BJ (cell line): ENCODE results near the gene HTT. TPM values are rescaled to one million over a fixed set of nuclear protein-coding genes. Genes with fewer than 3 reads are reported as not detected.

ENCODE experiments used
- CTCF ChIA-PET: fragments of 350-600 bp; formaldehyde crosslinking; extraction: SDS; loops from one replicate; lab custom pipeline; 2021; ENCODE audit warnings: antibody characterized with exemption, inconsistent platforms; lab: Yijun Ruan, JAX
- POLR2A ChIA-PET: fragments of 300-600 bp; sonication (Branson Sonifier 250); formaldehyde crosslinking; extraction: SDS; loops from one replicate; lab custom pipeline; 2021; ENCODE audit warnings: antibody characterized with exemption; lab: Charles Lee
- DNase-seq: peaks from one replicate; pipeline ENCODE4 v3.0.0-alpha.2; 2011; ENCODE audit warnings: low read depth
- H3K27me3 ChIP-seq: 2 replicates; pipeline ENCODE4 v1.6.0; 2011; ENCODE audit warnings: low read length; ENCODE audit not compliant: control insufficient read depth, insufficient read depth
- H3K36me3 ChIP-seq: 2 replicates; pipeline ENCODE4 v1.5.1; 2011; ENCODE audit warnings: low read length; ENCODE audit not compliant: control insufficient read depth, insufficient read depth
- H3K4me3 ChIP-seq: 2 replicates; pipeline ENCODE4 v1.5.1; 2011; ENCODE audit warnings: low read depth, mild to moderate bottlenecking, control low read depth, low read length
- polyA plus RNA-seq: library from polyadenylated mRNA; depleted of rRNA; stranded (reverse); fragments of >200 nt; gene quantifications from 2 replicates; pipeline ENCODE4 v1.2.3, GENCODE V29; 2011
- TF ChIP-seq, protein P1 (sequence below): IDR thresholded peaks from 2 replicates; pipeline ENCODE4 v1.5.1; 2011; ENCODE audit warnings: low read depth, mild to moderate bottlenecking, control low read depth, inconsistent platforms, low read length, moderate library complexity; ENCODE audit not compliant: insufficient read depth

Gene HTT
- polyA plus RNA-seq, 1 experiment: 13.6 TPM

DNA sequence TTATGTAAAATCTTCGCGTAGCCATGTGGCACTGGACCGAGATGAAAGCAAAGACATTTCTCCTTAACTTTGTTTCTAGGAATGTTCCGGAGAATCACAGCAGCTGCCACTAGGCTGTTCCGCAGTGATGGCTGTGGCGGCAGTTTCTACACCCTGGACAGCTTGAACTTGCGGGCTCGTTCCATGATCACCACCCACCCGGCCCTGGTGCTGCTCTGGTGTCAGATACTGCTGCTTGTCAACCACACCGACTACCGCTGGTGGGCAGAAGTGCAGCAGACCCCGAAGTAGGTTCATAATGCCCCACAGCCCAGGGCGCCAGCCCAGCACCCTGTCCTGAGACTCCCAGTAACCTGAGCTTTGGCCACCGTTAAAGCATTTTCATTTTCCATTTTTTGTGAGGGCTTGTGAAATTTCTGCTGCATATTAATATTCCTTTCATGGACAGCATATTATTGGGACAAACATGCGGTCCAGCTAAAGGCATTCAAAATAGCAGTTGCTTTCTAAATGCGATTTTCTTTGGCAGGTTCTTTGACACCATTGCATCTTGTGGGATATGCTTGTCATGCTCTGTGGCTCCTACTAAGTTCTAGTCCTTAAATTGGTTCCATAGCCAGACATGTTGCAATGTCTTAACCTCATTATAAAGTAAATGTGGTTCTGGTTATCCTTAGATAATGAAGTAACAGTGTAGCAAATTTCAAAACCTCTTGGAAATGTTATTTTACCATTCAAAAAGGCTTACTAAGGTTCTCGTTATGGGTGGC is 125.4 kb downstream of the HTT start:
- CTCF ChIA-PET: interaction anchor here (0.9 to 1.8 kb wide), 4 partner anchors 11 to 93 kb away, joined by 3 to 4 read pairs (median 4); no protein-coding TSS in a partner anchor
- DNase-seq: peak; percentile 59

DNA sequence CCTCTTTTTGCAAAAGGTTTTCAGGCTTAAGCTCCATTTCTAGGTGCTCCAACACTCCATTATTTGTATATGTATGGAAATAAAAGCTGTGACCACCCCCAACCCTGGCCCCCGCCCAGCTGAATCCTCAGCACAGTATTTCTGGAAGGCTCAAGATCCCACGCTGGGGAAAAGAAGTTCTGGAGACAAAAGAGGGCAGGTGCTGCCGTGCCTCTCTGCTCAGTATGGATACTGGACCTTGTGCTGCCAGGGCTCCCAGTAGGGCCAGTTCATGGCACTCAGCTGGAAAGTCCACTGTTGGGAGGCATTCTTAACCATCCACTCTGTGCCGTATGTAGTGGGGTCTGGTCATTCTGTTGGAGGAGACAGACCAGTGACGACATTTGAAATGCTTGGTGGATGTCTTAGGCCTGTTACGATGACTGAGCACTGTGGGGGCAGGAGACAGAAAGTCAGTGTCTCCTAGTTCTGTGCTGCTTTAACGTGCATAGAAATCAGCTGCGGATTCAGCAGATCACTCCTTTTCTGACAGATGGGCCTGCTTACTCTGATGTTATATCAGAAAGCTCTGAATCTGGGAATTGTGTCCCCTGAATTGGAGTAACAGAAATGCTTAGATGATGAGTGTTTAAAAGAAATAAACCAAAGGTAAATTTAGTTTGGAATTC is 126.1 kb downstream of the HTT start:
- ChIA-PET CTCF (interaction anchor here (0.9 to 1.4 kb wide), 2 partner anchors 11 to 91 kb away, joined by 3 to 4 read pairs; no protein-coding TSS in a partner anchor), POLR2A (no interaction called here)
- Histone ChIP-seq H3K36me3 (peaks cover 6% of the 10 kb centered on the region), H3K27me3 (no peaks in the 10 kb centered on the region), H3K4me3 (no peak overlapping the region)
- TF ChIP-seq, protein P1, sequence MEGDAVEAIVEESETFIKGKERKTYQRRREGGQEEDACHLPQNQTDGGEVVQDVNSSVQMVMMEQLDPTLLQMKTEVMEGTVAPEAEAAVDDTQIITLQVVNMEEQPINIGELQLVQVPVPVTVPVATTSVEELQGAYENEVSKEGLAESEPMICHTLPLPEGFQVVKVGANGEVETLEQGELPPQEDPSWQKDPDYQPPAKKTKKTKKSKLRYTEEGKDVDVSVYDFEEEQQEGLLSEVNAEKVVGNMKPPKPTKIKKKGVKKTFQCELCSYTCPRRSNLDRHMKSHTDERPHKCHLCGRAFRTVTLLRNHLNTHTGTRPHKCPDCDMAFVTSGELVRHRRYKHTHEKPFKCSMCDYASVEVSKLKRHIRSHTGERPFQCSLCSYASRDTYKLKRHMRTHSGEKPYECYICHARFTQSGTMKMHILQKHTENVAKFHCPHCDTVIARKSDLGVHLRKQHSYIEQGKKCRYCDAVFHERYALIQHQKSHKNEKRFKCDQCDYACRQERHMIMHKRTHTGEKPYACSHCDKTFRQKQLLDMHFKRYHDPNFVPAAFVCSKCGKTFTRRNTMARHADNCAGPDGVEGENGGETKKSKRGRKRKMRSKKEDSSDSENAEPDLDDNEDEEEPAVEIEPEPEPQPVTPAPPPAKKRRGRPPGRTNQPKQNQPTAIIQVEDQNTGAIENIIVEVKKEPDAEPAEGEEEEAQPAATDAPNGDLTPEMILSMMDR: no peak
- DNase-seq: no peak

More for the DNA sequence above, 125.4 kb downstream of the HTT start:
- H3K4me3 ChIP-seq: no peak overlapping the region
- no peaks in the 10 kb centered on the region for H3K27me3 ChIP-seq
- peaks cover 6% of the 10 kb centered on the region for H3K36me3 ChIP-seq
- POLR2A ChIA-PET: no interaction called here
- TF ChIP-seq, protein P1: no peak

DNA sequence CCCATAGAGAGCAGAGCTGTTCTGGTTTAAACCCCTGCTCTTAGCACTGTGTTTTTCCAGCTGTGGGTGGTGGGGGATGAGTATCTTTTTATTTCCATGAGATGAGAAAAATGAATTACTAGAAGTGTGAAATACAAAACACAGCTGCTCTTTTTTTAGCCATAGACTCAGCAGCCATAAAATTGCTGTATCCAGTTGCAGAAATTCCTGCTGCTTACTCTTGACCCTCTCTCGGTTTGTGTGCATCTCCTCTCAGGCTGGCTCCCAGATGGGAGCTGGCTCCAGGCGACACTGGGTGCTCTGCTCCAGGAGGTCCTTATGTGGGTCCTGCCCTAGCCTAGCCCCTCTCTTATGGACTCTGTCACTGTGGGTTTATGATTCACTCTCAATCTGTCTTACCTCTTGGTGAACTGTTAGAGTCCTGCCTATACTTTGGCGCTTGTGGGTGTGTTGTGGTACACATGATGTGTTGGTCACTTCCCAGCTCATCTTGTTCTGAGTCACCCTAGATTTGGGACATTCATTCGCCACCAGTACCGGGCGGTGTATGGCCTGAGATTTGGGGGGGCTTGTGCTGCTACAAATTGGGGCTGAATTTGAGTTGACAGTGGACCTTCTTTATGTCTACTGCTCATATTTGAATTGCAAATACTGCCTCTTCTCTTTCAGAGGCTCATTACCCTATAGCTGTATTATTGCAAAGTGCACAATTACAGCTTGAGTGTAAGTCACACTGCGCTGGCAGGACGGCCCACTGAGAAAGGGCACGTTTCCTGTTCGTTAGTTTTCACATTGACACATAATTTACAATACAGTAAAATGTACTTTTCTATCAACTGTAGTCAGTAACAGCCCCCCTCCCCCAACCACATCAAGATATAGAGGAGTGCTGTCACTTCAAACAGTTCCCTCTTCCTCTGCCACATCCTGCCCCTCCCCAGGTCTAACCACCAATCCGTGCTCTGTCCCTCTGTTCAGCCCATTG is 127.5 kb downstream of the HTT start:
- TF ChIP-seq, protein P1: no peak
- Histone ChIP-seq H3K27me3 (no peaks in the 10 kb centered on the region), H3K4me3 (no peak overlapping the region), H3K36me3 (peaks cover 5% of the 10 kb centered on the region)
- POLR2A ChIA-PET: no interaction called here
- CTCF ChIA-PET: interaction anchor here (0.7 to 1.1 kb wide), 3 partner anchors 10 to 678 kb away, joined by 3 read pairs; no protein-coding TSS in a partner anchor
- DNase-seq: no peak

DNA sequence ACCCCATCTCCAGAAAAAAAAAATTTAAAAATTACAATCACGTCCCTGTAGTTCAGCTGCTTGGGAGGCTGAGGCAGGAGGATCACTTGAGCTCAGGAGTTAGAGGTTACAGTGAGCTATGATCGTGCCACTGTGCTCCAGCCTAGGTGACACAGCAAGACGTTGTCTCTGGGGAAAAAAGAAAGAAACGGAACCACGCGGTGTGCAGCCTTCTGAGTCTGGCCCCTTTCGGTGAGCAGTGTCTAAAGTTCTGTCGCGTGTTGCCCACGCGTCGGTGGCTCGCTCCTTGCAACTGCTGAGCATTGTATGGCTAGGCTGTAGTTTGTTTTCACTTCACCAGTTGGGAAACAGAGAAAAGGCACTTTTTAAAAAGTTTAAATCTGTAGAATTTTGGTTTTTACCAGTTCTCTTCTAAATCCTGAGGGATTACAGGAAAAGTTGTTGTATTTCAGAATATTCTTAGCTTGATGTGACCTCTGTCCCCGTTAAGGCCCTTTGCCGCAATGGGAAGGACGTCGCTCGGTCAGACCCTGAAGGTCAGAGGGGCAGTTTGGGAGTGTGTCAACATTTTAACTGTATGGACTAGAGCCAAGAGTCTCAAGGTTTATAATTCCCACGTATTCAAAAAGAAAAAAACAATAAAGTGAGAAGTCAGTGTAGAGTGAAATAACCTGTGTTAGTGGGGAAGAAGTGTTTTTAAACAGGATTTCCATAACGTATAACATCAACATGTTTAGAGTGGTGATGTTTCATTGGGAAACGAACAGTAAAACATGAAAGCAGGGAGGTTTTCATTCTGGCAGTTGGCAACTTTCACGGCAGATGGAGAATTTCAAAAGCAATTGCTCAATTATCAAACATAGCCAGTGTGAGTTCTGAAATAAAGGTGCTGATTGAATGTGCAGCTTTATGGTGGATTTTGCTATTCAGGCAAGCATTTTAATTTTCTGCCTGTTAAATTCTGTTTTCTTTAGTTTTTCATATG is 128.6 kb downstream of the HTT start:
- TF ChIP-seq, protein P1: no peak
- POLR2A ChIA-PET: no interaction called here
- Histone ChIP-seq H3K4me3 (no peak overlapping the region), H3K36me3 (peaks cover 4% of the 10 kb centered on the region), H3K27me3 (no peaks in the 10 kb centered on the region)
- no peak for DNase-seq
- CTCF ChIA-PET: interaction anchor here (0.8 to 1.7 kb wide), 4 partner anchors 9 to 96 kb away, joined by 3 to 7 read pairs (median 4); no protein-coding TSS in a partner anchor
